HEK293T (cell line): ENCODE measurements around the gene ARHGAP9.

Experiments used
- CTBP1 ChIP-seq: fragments of 450-650 bp; IDR thresholded peaks from 2 replicates; pipeline ENCODE4 v1.6.1; 2016; ENCODE audit warnings: borderline replicate concordance
- SP1 ChIP-seq: fragments of 450-650 bp; IDR thresholded peaks from 2 replicates; pipeline ENCODE4 v1.6.1; 2017
- TARDBP ChIP-seq: fragments of 450-650 bp; IDR thresholded peaks from 2 replicates; pipeline ENCODE4 v1.6.1; 2016
- ZNF384 ChIP-seq: fragments of 450-650 bp; IDR thresholded peaks from 2 replicates; pipeline ENCODE4 v1.6.1; 2016

DNA sequence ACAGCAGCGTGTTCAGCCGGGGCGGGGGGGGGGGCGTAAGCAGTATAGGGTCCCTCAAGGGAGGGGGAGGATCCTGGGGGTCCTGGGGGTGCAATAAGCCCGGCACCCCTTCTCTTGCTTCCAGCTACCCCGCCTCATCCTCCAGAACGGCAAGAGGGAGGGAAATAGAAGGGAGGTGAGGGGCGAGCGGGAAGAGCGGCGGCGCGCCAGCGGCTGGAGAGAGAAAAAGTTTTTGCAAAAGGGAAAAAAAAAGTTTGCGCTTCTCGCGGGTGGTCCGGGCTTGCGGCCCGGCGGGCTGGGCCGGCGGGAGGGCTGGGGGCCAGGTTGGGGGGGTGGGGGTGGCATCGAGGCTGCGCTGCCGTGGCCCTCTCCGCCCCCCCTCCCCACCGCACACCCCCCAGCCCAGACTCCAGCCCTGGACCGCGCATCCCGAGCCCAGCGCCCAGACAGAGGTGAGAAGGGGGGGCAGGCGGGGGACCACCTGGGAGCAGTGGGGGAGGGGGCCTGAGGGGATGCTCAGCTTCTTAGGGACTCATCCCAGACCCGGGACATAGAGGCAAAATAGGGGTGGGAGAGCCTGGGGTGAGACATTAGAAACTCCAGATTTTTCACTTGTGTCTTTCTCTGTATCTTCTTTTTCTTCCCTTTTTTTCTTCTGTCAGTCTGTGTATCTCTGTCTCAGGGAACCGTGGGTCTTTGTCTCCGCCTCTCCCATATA, 19.8 kb downstream of the ARHGAP9 start, which contains the start of gene GLI1:
- TF ChIP-seq ZNF384 (no peak; the same call in 1 of the 2 replicates), CTBP1 (no peak), SP1 (no peak), TARDBP (no peak)
